Mesendoderm (in vitro differentiated cells): ENCODE measurements around the gene RABGGTB.
"Not testable (repeated sequence)": the region's sequence is repeated elsewhere in the genome, so short reads cannot be mapped to it uniquely, and the experiment has no call there.

Experiments
- DNase-seq: peaks from one replicate; pipeline ENCODE4 v3.0.0; 2013
- H2AK5ac ChIP-seq: 2 replicates; pipeline ENCODE4 v1.6.1; 2013; ENCODE audit warnings: low read length, inconsistent platforms
- H2BK120ac ChIP-seq: 2 replicates; pipeline ENCODE4 v1.6.1; 2013; ENCODE audit warnings: low read depth, mild to moderate bottlenecking, low read length, moderate library complexity, mixed read lengths
- H2BK15ac ChIP-seq: replicated peaks from 2 replicates; pipeline ENCODE4 v1.6.1; 2013; ENCODE audit warnings: low read depth, mild to moderate bottlenecking, moderate library complexity
- H2BK5ac ChIP-seq: 2 replicates; pipeline ENCODE4 v1.6.1; 2013; ENCODE audit warnings: low read length, inconsistent platforms
- H3K18ac ChIP-seq: 2 replicates; pipeline ENCODE4 v1.6.1; 2013; ENCODE audit warnings: mild to moderate bottlenecking, low read length, mixed read lengths
- H3K23ac ChIP-seq: one replicate; pipeline ENCODE4 v1.6.1; 2013; ENCODE audit warnings: low read length
- H3K27ac ChIP-seq: 2 replicates; pipeline ENCODE4 v1.5.1; 2013; ENCODE audit warnings: low read depth, mild to moderate bottlenecking, inconsistent platforms, low read length, moderate library complexity
- H3K27me3 ChIP-seq: 2 replicates; pipeline ENCODE4 v1.6.1; 2013; ENCODE audit warnings: low read length, control low read depth, mild to moderate bottlenecking, inconsistent platforms; ENCODE audit not compliant: insufficient read depth, poor library complexity
- H3K36me3 ChIP-seq: 2 replicates; pipeline ENCODE4 v1.6.1; 2013; ENCODE audit warnings: low read length, inconsistent platforms; ENCODE audit not compliant: control insufficient read depth, insufficient read depth
- H3K4ac ChIP-seq: one replicate; pipeline ENCODE4 v1.6.1; 2013; ENCODE audit warnings: low read depth, mild to moderate bottlenecking, low read length, moderate library complexity
- H3K4me1 ChIP-seq: 2 replicates; pipeline ENCODE4 v1.6.1; 2013; ENCODE audit warnings: low read depth, low read length, inconsistent platforms; ENCODE audit not compliant: control insufficient read depth
- H3K4me2 ChIP-seq: 2 replicates; pipeline ENCODE4 v1.6.1; 2013; ENCODE audit warnings: low read length
- H3K4me3 ChIP-seq: 2 replicates; pipeline ENCODE4 v1.5.1; 2013; ENCODE audit warnings: mild to moderate bottlenecking, low read length
- H3K56ac ChIP-seq: one replicate; pipeline ENCODE4 v1.6.1; 2013; ENCODE audit warnings: low read length
- H3K79me1 ChIP-seq: 2 replicates; pipeline ENCODE4 v1.6.1; 2013; ENCODE audit warnings: low read length, inconsistent platforms
- H3K79me2 ChIP-seq: 2 replicates; pipeline ENCODE4 v1.6.1; 2013; ENCODE audit warnings: mild to moderate bottlenecking, low read length; ENCODE audit not compliant: control insufficient read depth, insufficient read depth
- H3K9ac ChIP-seq: 2 replicates; pipeline ENCODE4 v1.6.1; 2013; ENCODE audit warnings: low read length, inconsistent platforms
- H4K5ac ChIP-seq: one replicate; pipeline ENCODE4 v1.6.1; 2013; ENCODE audit warnings: low read length
- H4K8ac ChIP-seq: one replicate; pipeline ENCODE4 v1.6.1; 2013; ENCODE audit warnings: low read depth, mild to moderate bottlenecking, control low read depth, low read length, moderate library complexity
- WGBS: extraction: QIAGEN DNeasy Blood & Tissue Kit; methylation state at CpG from one replicate; pipeline ENCODE4 v1.1.7; 2013; ENCODE audit warnings: low lambda C conversion rate, missing lambda C conversion rate; ENCODE audit not compliant: insufficient coverage; ENCODE audit errors: extremely low coverage; 5-methylcytosine and 5-hydroxymethylcytosine counted together

The RABGGTB gene

GRCh38 chr1:75764057-75764655 lies 21.9 kb upstream of the RABGGTB start:
- no CpG with 5 or more reads among the region's 1 CpG for WGBS
- Histone ChIP-seq H2BK5ac (no peak overlapping the region), H3K27ac (no peak overlapping the region), H3K56ac (no peak overlapping the region), H2BK15ac (no peak overlapping the region), H3K4ac (no peak overlapping the region), H3K27me3 (no peaks in the 10 kb centered on the region), H3K4me3 (no peak overlapping the region), H4K5ac (no peak overlapping the region), H3K23ac (no peak overlapping the region), H2AK5ac (no peak overlapping the region), H4K8ac (no peak overlapping the region), H3K79me1 (no peaks in the 10 kb centered on the region), H2BK120ac (no peak overlapping the region), H3K9ac (no peak overlapping the region), H3K18ac (no peak overlapping the region), H3K36me3 (no peaks in the 10 kb centered on the region), H3K79me2 (no peaks in the 10 kb centered on the region), H3K4me2 (no peak overlapping the region), H3K4me1 (no peaks in the 10 kb centered on the region)
- peak; percentile 33 for DNase-seq

- Histone ChIP-seq H2BK5ac (no peak overlapping the region), H3K23ac (no peak overlapping the region), H4K8ac (no peak overlapping the region), H3K4me3 (no peak overlapping the region), H3K36me3 (no peaks in the 10 kb centered on the region), H2BK15ac (no peak overlapping the region), H3K27me3 (no peaks in the 10 kb centered on the region), H3K18ac (no peak overlapping the region), H3K4me2 (no peak overlapping the region), H2AK5ac (no peak overlapping the region), H3K56ac (no peak overlapping the region), H3K4ac (no peak overlapping the region), H2BK120ac (no peak overlapping the region), H3K4me1 (no peaks in the 10 kb centered on the region), H3K27ac (no peak overlapping the region), H3K79me1 (no peaks in the 10 kb centered on the region), H3K79me2 (no peaks in the 10 kb centered on the region), H3K9ac (no peak overlapping the region), H4K5ac (no peak overlapping the region)
- peak; percentile 37 for DNase-seq
- WGBS = no CpG with 5 or more reads among the region's 1 CpG
Observed at GRCh38 chr1:75765697-75766355, 20.2 kb upstream of the RABGGTB start.

GRCh38 chr1:75768016-75768415 lies 18.0 kb upstream of the RABGGTB start:
- H3K36me3 ChIP-seq = no peaks in the 10 kb centered on the region
- no peak overlapping the region for H2BK120ac ChIP-seq
- H2BK15ac ChIP-seq = no peak overlapping the region
- WGBS = no CpG with 5 or more reads among the region's 1 CpG
- no peak overlapping the region for H3K18ac ChIP-seq
- H2BK5ac ChIP-seq = no peak overlapping the region
- no peak overlapping the region for H3K4me3 ChIP-seq
- H3K27ac ChIP-seq = no peak overlapping the region
- no peak overlapping the region for H3K9ac ChIP-seq
- no peaks in the 10 kb centered on the region for H3K27me3 ChIP-seq
- no peaks in the 10 kb centered on the region for H3K79me1 ChIP-seq
- H3K79me2 ChIP-seq = no peaks in the 10 kb centered on the region
- no peaks in the 10 kb centered on the region for H3K4me1 ChIP-seq
- H3K4ac ChIP-seq = no peak overlapping the region
- H3K23ac ChIP-seq = no peak overlapping the region
- DNase-seq = peak; percentile 68
- H3K56ac ChIP-seq = no peak overlapping the region
- H3K4me2 ChIP-seq = no peak overlapping the region
- no peak overlapping the region for H2AK5ac ChIP-seq
- H4K8ac ChIP-seq = no peak overlapping the region
- no peak overlapping the region for H4K5ac ChIP-seq

GRCh38 chr1:75770761-75771160 lies 15.3 kb upstream of the RABGGTB start:
- no peak overlapping the region for H4K8ac ChIP-seq
- no peak overlapping the region for H4K5ac ChIP-seq
- no peak overlapping the region for H3K4me2 ChIP-seq
- H3K4me1 ChIP-seq = no peaks in the 10 kb centered on the region
- no peak overlapping the region for H3K27ac ChIP-seq
- no peaks in the 10 kb centered on the region for H3K27me3 ChIP-seq
- no peak overlapping the region for H2BK5ac ChIP-seq
- DNase-seq = no peak
- H3K9ac ChIP-seq = no peak overlapping the region
- H3K79me1 ChIP-seq = no peaks in the 10 kb centered on the region
- H2BK120ac ChIP-seq = no peak overlapping the region
- H2BK15ac ChIP-seq = no peak overlapping the region
- no peak overlapping the region for H3K56ac ChIP-seq
- no peak overlapping the region for H3K4ac ChIP-seq
- no peak overlapping the region for H3K23ac ChIP-seq
- WGBS = no CpG with 5 or more reads among the region's 1 CpG
- no peaks in the 10 kb centered on the region for H3K79me2 ChIP-seq
- H3K18ac ChIP-seq = no peak overlapping the region
- H3K4me3 ChIP-seq = no peak overlapping the region
- H3K36me3 ChIP-seq = no peaks in the 10 kb centered on the region
- no peak overlapping the region for H2AK5ac ChIP-seq

GRCh38 chr1:75771978-75772377 lies 14.1 kb upstream of the RABGGTB start:
- H3K79me2 ChIP-seq = no peaks in the 10 kb centered on the region
- no peak overlapping the region for H3K4me2 ChIP-seq
- no peak overlapping the region for H2AK5ac ChIP-seq
- no peak overlapping the region for H3K27ac ChIP-seq
- H3K23ac ChIP-seq = no peak overlapping the region
- WGBS = no CpG with 5 or more reads among the region's 3 CpGs
- H4K8ac ChIP-seq = no peak overlapping the region
- no peak overlapping the region for H4K5ac ChIP-seq
- no peak overlapping the region for H2BK15ac ChIP-seq
- no peak overlapping the region for H3K18ac ChIP-seq
- no peak overlapping the region for H2BK120ac ChIP-seq
- H3K4me1 ChIP-seq = no peaks in the 10 kb centered on the region
- no peak overlapping the region for H3K4ac ChIP-seq
- no peaks in the 10 kb centered on the region for H3K36me3 ChIP-seq
- no peaks in the 10 kb centered on the region for H3K79me1 ChIP-seq
- H3K27me3 ChIP-seq = no peaks in the 10 kb centered on the region
- no peak overlapping the region for H3K4me3 ChIP-seq
- H3K9ac ChIP-seq = no peak overlapping the region
- no peak overlapping the region for H2BK5ac ChIP-seq
- no peak overlapping the region for H3K56ac ChIP-seq
- no peak for DNase-seq

GRCh38 chr1:75777812-75778211 lies 8.2 kb upstream of the RABGGTB start:
- H3K4ac ChIP-seq, H2AK5ac ChIP-seq, H2BK15ac ChIP-seq, H3K4me1 ChIP-seq, H3K27me3 ChIP-seq, H3K36me3 ChIP-seq, DNase-seq, H2BK120ac ChIP-seq, H4K8ac ChIP-seq, H3K4me2 ChIP-seq, H3K27ac ChIP-seq, H3K56ac ChIP-seq, H4K5ac ChIP-seq, H3K79me2 ChIP-seq, H3K23ac ChIP-seq, H2BK5ac ChIP-seq, H3K79me1 ChIP-seq, H3K4me3 ChIP-seq, H3K18ac ChIP-seq, H3K9ac ChIP-seq: not testable (repeated sequence)
- WGBS = no CpG with 5 or more reads among the region's 4 CpGs
